Fibroblast of mammary gland (primary cell): ENCODE measurements around the gene PHAF1.

Source experiments
- DNase-seq: peaks from one replicate; pipeline ENCODE4 v3.0.0-alpha.2; 2010; ENCODE audit warnings: low read depth
- H3K4me3 ChIP-seq: 2 replicates; pipeline ENCODE4 v1.5.1; 2011; ENCODE audit warnings: low read depth, mild to moderate bottlenecking, low read length, moderate library complexity; ENCODE audit not compliant: control insufficient read depth
- TF ChIP-seq, protein P1 (sequence below): conservative IDR thresholded peaks from 2 replicates; pipeline ENCODE4 v1.5.1; 2011; ENCODE audit warnings: low read depth, low read length, inconsistent platforms; ENCODE audit not compliant: control insufficient read depth, insufficient read depth

The PHAF1 gene

DNA sequence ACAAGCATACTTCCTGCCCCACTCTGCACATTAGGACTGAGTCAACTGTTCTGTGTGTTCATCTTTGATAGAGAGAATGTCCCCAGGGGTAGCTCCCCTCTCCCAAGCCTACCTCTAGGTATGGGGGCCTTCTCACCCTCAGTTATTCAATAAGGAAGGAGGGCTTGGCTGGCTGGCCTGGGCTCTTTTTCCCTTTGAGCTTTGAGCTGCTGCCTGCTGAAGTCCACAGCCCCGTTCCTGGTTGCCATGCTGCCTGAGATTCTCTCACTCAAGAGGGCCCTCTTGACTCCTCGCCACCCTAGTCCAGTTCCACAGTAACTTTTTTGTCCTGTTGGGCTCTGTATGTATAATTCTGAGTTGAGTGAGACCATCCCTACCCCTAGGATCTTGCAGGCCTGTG, 36.0 kb downstream of the PHAF1 start:
- H3K4me3 ChIP-seq: no peak overlapping the region
- no peak for DNase-seq
- TF ChIP-seq, protein P1, sequence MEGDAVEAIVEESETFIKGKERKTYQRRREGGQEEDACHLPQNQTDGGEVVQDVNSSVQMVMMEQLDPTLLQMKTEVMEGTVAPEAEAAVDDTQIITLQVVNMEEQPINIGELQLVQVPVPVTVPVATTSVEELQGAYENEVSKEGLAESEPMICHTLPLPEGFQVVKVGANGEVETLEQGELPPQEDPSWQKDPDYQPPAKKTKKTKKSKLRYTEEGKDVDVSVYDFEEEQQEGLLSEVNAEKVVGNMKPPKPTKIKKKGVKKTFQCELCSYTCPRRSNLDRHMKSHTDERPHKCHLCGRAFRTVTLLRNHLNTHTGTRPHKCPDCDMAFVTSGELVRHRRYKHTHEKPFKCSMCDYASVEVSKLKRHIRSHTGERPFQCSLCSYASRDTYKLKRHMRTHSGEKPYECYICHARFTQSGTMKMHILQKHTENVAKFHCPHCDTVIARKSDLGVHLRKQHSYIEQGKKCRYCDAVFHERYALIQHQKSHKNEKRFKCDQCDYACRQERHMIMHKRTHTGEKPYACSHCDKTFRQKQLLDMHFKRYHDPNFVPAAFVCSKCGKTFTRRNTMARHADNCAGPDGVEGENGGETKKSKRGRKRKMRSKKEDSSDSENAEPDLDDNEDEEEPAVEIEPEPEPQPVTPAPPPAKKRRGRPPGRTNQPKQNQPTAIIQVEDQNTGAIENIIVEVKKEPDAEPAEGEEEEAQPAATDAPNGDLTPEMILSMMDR: no peak

DNA sequence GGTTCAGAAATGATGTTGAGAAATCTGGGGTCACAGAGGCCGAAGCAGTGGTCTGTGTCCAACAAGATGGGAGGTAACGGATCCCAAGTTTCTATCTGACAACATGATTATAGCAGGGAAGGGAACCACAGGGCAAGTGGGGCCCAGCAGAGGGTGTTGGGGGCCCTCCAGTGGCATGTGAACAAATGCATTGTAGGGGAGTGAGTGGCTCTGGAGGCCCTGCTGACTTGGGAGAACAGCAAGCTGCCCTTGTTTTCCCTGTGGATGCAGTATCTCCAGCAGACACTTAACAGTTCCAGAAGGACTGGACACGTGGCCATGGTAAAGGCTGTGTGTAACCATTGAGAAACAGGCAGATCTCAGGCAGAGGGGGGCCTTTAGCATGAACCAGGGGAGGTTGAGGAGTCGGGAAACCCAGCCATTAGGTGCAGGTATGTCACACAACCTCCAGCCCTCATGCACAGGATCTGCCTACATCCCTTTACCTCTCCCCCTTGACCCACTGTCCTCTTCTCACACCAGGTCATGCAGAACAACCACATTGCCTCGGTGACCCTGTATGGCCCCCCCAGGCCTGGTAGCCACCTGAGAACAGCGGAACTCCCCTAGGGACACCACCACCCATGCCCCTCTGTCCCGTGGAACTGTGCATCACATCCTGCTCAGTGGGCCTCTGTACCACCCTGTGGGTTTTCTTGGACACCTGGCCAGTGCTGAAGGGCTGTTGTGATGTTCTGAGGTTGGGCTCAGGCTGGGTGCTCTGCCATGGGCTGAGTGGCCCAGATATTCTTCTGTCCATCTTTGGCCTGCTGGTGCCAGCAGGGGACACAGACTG, 37.0 kb downstream of the PHAF1 start:
- DNase-seq: no peak
- TF ChIP-seq, protein P1: no peak
- no peak overlapping the region for H3K4me3 ChIP-seq

DNA sequence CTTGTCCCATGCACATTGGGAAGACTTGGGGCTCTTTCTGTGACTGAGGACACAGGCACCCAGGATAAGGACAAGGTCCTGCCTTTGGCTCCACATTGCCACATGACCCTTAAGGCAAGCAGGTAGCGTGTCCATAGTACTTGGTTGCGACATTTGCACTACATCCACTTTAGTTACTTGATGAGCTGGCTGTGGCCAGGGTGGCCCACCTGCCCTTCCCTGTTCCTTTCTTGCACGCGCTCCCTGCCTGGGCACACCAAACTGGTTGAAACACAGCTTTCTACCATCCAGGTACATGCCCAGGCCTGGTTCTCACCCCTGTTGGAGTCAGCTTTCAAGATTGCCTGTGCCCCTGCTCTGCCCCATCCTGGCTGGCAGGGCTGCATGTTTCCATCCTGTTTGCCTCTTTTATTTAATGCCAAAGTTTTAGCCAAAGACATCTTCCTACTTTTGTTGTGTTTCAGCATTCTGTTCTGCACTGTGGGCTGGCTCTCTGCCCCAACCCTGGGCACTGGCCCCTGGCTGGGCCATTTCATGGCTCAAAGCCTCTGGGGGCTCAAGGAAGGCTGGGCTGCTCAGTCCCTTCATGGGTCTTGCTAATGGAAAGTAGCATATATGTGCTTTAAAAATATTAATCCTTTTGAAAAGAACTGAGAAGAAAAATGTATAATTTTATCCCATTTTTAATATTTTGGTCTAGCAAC, 37.8 kb downstream of the PHAF1 start:
- TF ChIP-seq, protein P1: no peak
- H3K4me3 ChIP-seq: no peak overlapping the region
- no peak for DNase-seq

DNA sequence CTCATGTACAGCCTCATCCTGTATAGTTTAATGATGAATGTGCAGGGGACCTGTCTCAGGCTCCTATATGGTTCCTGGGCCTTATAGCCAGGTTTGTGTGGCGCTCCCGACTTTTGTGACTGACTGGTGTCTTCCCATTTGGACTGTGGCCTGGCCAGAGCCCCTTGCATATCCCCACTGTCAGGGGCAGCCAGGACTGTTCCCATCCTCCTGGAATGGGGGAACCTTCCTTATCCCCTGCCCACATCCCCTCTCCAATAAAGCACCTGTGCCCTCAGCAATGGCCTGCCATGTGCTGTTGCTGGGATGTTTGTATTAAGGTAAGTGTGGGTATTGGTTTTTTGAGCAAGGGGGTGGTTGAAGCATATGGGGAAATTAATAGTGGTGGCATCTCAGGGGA, 38.5 kb downstream of the PHAF1 start:
- DNase-seq: no peak
- TF ChIP-seq, protein P1: no peak
- H3K4me3 ChIP-seq: no peak overlapping the region

DNA sequence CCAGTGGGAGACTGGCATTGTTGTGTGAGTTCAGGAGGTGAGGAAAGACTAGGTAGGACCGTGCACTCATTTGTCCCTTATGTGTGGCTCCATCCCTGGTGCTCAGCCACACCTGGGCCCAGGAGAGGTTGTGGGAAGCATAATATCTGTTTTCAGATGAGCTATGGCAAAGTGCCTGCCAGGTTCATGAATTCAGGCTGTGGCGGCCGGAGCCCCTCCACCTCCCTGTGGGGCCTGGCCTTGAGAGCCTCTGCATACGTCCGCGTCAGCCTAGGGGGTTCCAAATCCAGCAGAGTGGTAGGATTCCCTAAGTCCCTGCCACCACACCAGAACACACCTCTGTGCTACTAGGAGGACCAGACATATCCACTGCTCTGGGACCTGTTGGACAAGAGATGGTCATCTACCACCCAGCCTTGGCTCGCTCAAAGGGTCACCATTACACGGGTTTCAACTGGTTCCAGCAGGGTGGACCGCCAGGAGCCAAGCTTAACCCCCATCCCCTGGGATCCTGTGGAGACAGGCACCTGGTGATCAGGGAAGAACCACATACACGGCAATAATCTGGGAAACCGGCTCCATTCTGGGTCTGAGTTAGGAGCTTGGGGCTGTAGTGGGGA, 39.0 kb downstream of the PHAF1 start:
- TF ChIP-seq, protein P1: no peak
- no peak for DNase-seq
- no peak overlapping the region for H3K4me3 ChIP-seq

DNA sequence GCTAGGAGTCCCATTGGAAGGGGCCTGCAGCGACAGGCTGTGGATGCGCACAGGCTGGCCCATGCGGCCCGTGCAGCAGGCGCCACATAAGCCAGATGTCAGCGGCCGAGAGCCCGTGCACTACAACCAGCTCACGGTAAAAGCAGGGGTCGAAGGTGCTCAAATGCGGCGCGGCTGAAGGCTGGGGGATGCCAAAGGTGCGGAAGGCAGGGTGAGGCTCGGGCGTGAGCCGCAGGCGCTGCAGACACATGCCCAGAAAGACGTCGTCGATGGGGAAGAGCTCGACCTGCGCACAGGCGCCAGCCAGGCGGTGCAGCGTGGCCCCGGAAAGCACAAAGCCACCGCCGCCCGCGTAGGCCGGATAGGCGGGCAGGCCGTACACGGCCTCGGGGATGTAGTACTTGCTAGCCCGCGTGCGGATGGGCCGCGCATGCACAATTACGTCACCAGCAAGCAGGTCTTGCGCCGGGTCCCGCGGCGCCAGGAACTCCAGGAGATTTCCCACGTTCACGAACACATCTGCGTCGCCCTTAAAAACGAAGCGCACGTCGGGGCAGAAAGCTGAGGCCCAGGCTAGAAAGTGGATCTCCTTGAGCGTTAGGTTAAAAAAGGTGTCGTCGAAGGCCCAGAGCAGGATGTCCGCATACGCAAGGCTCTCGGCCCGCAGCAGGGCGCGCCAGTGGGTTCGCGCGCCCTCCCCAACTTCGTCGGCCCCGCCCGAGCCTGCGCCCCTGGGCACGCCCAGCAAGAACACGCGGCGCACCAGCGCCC, 39.7 kb downstream of the PHAF1 start:
- no peak overlapping the region for H3K4me3 ChIP-seq
- DNase-seq: no peak
- TF ChIP-seq, protein P1: no peak
